Epithelial cell of proximal tubule (primary cell): ENCODE data around the gene TEDC2. TPM values are rescaled to one million over a fixed set of nuclear protein-coding genes. Genes with fewer than 3 reads are reported as not detected.

ENCODE experiments used
- DNase-seq: peaks from one replicate; pipeline ENCODE4 v3.0.0-alpha.2; 2011; ENCODE audit warnings: low read depth
- H3K4me3 ChIP-seq: 2 replicates; pipeline ENCODE4 v1.5.1; 2011; ENCODE audit warnings: low read depth, mild to moderate bottlenecking, low read length
- CTCF ChIP-seq: conservative IDR thresholded peaks from 2 replicates; pipeline ENCODE4 v1.5.1; 2012; ENCODE audit warnings: low read depth, mild to moderate bottlenecking, low read length
- total RNA-seq: library from RNA; depleted of rRNA; stranded (reverse); fragments of >200 nt; gene quantifications from 2 replicates; pipeline ENCODE4 v1.2.3, GENCODE V29; 2015

TEDC2 gene
- total RNA-seq: 26.0 and 40.4 TPM in 2 replicates

- DNase-seq: no peak
- H3K4me3 ChIP-seq: peak within 1 kb of the TSS; percentile 74
- TF ChIP-seq CTCF: no peak
Measured at GRCh38 chr16:2459647-2460390, at the start of gene TEDC2. Gene TEDC2 (plus strand): TSS chr16:2460109. CDS start chr16:2460145, 36 bp downstream.

GRCh38 chr16:2415085-2415484, 44.8 kb upstream of the TEDC2 start:
- no peak for TF ChIP-seq CTCF
- DNase-seq: no peak
- no peak overlapping the region for H3K4me3 ChIP-seq

GRCh38 chr16:2420035-2420434, 39.9 kb upstream of the TEDC2 start:
- no peak for DNase-seq
- no peak for TF ChIP-seq CTCF
- no peak overlapping the region for H3K4me3 ChIP-seq

GRCh38 chr16:2422123-2422867, 37.6 kb upstream of the TEDC2 start:
- TF ChIP-seq CTCF: no peak
- DNase-seq: no peak
- H3K4me3 ChIP-seq: no peak overlapping the region

- H3K4me3 ChIP-seq: no peak overlapping the region
- no peak for TF ChIP-seq CTCF
- DNase-seq: no peak
Measured at GRCh38 chr16:2424061-2425007, 35.6 kb upstream of the TEDC2 start.

- TF ChIP-seq CTCF: no peak
- no peak for DNase-seq
- H3K4me3 ChIP-seq: no peak overlapping the region
Measured at GRCh38 chr16:2425008-2425518, 34.8 kb upstream of the TEDC2 start.
